ENCODE results near the gene GALNT16.

- TF ChIP-seq CTCF (IDR thresholded peaks at IDR 0.05): no peak
- TF ChIP-seq POLR2A (IDR thresholded peaks at IDR 0.05): no peak
Observed at GRCh38 chr14:69366761-69367160, 106.8 kb downstream of the GALNT16 start.
